ENCODE results near the gene HSPA14. TPM values are rescaled to one million over a fixed set of nuclear protein-coding genes. Genes with fewer than 3 reads are reported as not detected.

HSPA14 gene
- 10 to 100 TPM in 5 of 9 donors, 1 to 10 TPM in 4; 5.4 to 20.0 (median 11.3) TPM for total RNA-seq
- 10 to 100 TPM; 12.6 to 17.2 (median 13.4) TPM for polyA plus RNA-seq
- long read RNA-seq, donor 1, partial matches to known transcripts, result 7 of 11 reads
- long read RNA-seq, donor 1, other reads (novel, unspliced or antisense), result 0 of 11 reads
- long read RNA-seq, donor 2, partial matches to known transcripts, result 6 of 7 reads
- long read RNA-seq, donor 2, other reads (novel, unspliced or antisense), result 0 of 7 reads
- long read RNA-seq, donor 3, partial matches to known transcripts, result 6 of 11 reads
- long read RNA-seq, donor 3, other reads (novel, unspliced or antisense), result 0 of 11 reads
- long read RNA-seq, donor 4, transcript HSPA14-201 (14 exons, 1,904 nt), result major isoform, 8 of 13 reads
- long read RNA-seq, donor 4, partial matches to known transcripts, result 4 of 13 reads
- long read RNA-seq, donor 4, other reads (novel, unspliced or antisense), result 1 of 13 reads
- long read RNA-seq, donor 5, transcript HSPA14-201 (14 exons, 1,904 nt), result major isoform, 14 of 23 reads
- long read RNA-seq, donor 5, partial matches to known transcripts, result 1 of 23 reads
- long read RNA-seq, donor 5, other reads (novel, unspliced or antisense), result 6 of 23 reads
- long read RNA-seq, donor 6, transcript HSPA14-201 (14 exons, 1,904 nt), result major isoform, 7 of 13 reads
- long read RNA-seq, donor 6, partial matches to known transcripts, result 4 of 13 reads
- long read RNA-seq, donor 6, other reads (novel, unspliced or antisense), result 1 of 13 reads
- long read RNA-seq, donor 7, partial matches to known transcripts, result 6 of 7 reads
- long read RNA-seq, donor 7, other reads (novel, unspliced or antisense), result 0 of 7 reads
- long read RNA-seq, donor 8, transcript HSPA14-201 (14 exons, 1,904 nt), result major isoform, 5 of 7 reads
- long read RNA-seq, donor 8, partial matches to known transcripts, result 0 of 7 reads
- long read RNA-seq, donor 8, other reads (novel, unspliced or antisense), result 0 of 7 reads
- long read RNA-seq, donor 9, partial matches to known transcripts, result 0 of 3 reads
- long read RNA-seq, donor 9, other reads (novel, unspliced or antisense), result 0 of 3 reads
- long read RNA-seq, donor 10, partial matches to known transcripts, result 0 of 3 reads
- long read RNA-seq, donor 10, other reads (novel, unspliced or antisense), result 0 of 3 reads

GRCh38 chr10:14837757-14838581, at the start of gene HSPA14, which contains the start of the genes CDNF and MSANTD7:
Gene HSPA14, plus strand, starts transcription at chr10:14838306. Its CDS starts 97 bp downstream, at chr10:14838403.
Gene CDNF, minus strand, starts transcription at chr10:14838037. Its CDS starts 91 bp downstream, at chr10:14837946.
Gene MSANTD7, plus strand, starts transcription at chr10:14838306. Its CDS starts 3,979 bp downstream, at chr10:14842285.
- DNase-seq, result peak; percentile 99 to 100 (median 99)
- TF ChIP-seq CTCF (IDR thresholded peaks at IDR 0.05) (peak in 2 of 6 experiments; percentile 11 to 19), POLR2A (IDR thresholded peaks at IDR 0.05) (peak; percentile 81 to 92)
- peaks cover 14 to 20% of the 10 kb centered on the region in 2 donors for H3K4me1 ChIP-seq (replicated peaks in 1 of 2)
- H3K9me3 ChIP-seq (replicated peaks in 1 of 3), result no peaks in the 10 kb centered on the region
- H3K36me3 ChIP-seq (replicated peaks in 1 of 2), result peaks cover 0 to 28% of the 10 kb centered on the region in 2 donors
- peak within 1 kb of the TSS; percentile 70 to 97 (median 96) for H3K27ac ChIP-seq
- WGBS, 4 donors, result 0 to 1% (median 1%) methylated on average over 32 to 72 of the region's 72 CpGs; no CpG with 5 or more reads in 1 of the 4 donors
- intact Hi-C loops (cut with DNase I), result loop anchor here (10.0 kb wide), 2 partner anchors 303 to 343 kb away; no protein-coding TSS in a partner anchor
- peak within 1 kb of the TSS; percentile 55 to 95 (median 81) for H3K4me3 ChIP-seq
- H3K27me3 ChIP-seq, result no peaks in the 10 kb centered on the region

- Histone ChIP-seq H3K27ac (no peak overlapping the region), H3K4me3 (no peak overlapping the region), H3K27me3 (no peaks in the 10 kb centered on the region), H3K4me1 (replicated peaks in 1 of 2) (no peaks in the 10 kb centered on the region), H3K9me3 (replicated peaks in 1 of 3) (no peaks in the 10 kb centered on the region), H3K36me3 (replicated peaks in 1 of 2) (no peaks in the 10 kb centered on the region)
- TF ChIP-seq POLR2A (IDR thresholded peaks at IDR 0.05), result no peak
- no peak for TF ChIP-seq CTCF (IDR thresholded peaks at IDR 0.05)
- intact Hi-C loops (cut with DNase I), result no loop called here
- 37 to 55% (median 45%) methylated on average over 5 of the region's 5 CpGs for WGBS, 4 donors
- DNase-seq, result no peak
Measured at GRCh38 chr10:14798636-14799035, 39.5 kb upstream of the HSPA14 start.

DNA sequence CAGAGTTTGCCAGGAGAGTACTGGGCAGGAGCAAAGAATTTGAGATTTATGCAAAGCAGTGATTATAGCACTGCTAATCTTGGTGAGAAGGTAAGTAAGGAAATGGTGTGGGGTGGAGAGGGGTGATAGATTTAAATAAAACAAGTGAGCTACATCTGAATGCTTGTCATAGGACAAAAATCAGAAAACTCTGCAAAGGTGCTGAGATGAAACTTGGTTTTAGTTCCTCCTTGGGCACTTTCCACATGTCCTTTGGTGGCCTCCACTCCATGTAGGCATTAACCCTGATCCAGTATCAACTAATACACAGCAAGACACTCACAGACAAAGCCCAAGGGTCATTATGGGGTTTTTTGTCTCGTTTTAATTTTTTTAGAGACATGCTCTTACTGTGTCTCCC, 37.7 kb upstream of the HSPA14 start:
- H3K27ac ChIP-seq, result no peak overlapping the region
- no peaks in the 10 kb centered on the region for H3K27me3 ChIP-seq
- H3K9me3 ChIP-seq (replicated peaks in 1 of 3), result no peaks in the 10 kb centered on the region
- no peaks in the 10 kb centered on the region for H3K4me1 ChIP-seq (replicated peaks in 1 of 2)
- intact Hi-C loops (cut with DNase I), result no loop called here
- H3K4me3 ChIP-seq, result no peak overlapping the region
- no peak for TF ChIP-seq POLR2A (IDR thresholded peaks at IDR 0.05)
- TF ChIP-seq CTCF (IDR thresholded peaks at IDR 0.05), result no peak
- DNase-seq, result no peak
- WGBS, 4 donors, result 36 to 40% (median 40%) methylated on average over 1 of the region's 1 CpG
- no peaks in the 10 kb centered on the region for H3K36me3 ChIP-seq (replicated peaks in 1 of 2)

Measured in adrenal gland (tissue), 19 donors.